NB4 (cell line): ENCODE results near the gene OFD1.

ENCODE experiments used
- CTCF ChIP-seq: IDR thresholded peaks from one replicate; pipeline ENCODE4 v1.5.1; 2012; ENCODE audit warnings: low read depth, low read length
- POLR2A ChIP-seq: IDR thresholded peaks from 2 replicates; pipeline ENCODE4 v1.6.1; 2011; ENCODE audit warnings: mild to moderate bottlenecking; ENCODE audit not compliant: insufficient read length; ENCODE audit errors: extremely low read depth

GRCh38 chrX:13702111-13702789 lies 32.3 kb upstream of the OFD1 start:
- TF ChIP-seq POLR2A, result no peak
- no peak for TF ChIP-seq CTCF
